Measurements from ENCODE around the gene UBL3.

Gene UBL3

DNA sequence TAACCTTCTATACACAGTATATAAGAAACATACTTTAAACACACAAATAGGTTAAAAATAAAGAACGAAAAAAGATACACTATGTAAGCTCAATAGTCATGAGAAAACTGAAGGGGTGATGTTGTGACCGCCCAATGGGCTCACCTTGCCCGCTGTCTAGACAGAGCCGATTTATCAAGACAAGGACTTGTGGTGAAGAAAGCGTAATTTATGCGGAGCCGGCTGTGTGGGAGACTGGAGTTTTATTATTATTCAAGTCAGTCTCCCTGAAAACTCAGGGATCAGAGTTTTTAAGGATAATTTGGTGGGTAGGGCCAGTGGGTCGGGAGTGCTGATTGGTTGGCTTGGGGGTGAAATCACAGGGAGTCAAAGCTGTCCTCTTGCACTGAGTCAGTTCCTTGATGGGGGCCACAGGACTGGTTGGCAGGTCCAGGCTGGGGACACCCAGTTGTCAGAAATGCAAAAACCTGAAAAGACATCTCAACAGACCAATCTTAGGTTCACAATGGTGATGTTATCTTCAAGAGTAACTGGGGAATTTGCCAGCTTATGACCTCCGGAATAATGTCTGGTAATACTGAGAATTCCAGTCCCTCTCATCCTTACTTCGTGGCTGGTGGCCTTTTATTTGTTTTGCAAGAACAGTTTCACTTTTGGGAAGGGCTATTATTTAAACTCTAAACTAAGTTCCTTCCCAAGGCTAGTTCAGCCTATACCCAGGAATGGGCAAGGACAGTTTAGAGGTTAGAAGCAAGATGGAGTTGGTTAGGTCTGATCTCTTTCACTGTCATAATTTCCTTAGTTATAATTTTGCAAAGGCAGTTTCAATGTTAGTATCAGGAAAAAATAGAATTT, 96.6 kb downstream of the UBL3 start:
- no peak for DNase-seq (ENCODE audit: low spot score)
- no peak for TF ChIP-seq CTCF (IDR thresholded peaks at IDR 0.05; ENCODE audit: extremely low read depth, insufficient read depth, missing control alignments)
- in situ Hi-C loops (cut with MboI; ENCODE audit: low pct_unique_long_range_greater_than_20kb, low sequenced_read_pairs, unreplicated experiment): no loop called here

DNA sequence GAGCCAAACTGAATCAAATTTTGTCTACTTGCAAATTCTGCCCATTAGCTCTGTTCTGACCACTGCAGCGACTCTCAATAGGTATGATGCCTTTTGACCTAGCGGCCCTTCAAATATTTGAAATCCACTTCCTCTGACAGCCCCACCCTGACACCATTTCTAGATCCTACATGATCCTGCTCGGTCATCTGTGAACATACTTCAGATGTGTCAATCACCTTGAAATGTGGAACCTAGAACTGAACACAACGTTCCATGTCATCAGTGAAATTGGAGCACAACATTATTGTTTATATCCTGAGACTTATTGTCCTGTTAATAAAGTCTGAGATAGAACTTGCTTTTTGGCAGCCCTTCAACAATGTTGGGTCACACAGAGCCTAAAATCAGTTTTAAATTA, 98.2 kb downstream of the UBL3 start:
- no peak for DNase-seq (ENCODE audit: low spot score)
- TF ChIP-seq CTCF (IDR thresholded peaks at IDR 0.05; ENCODE audit: extremely low read depth, insufficient read depth, missing control alignments): no peak
- in situ Hi-C loops (cut with MboI; ENCODE audit: low pct_unique_long_range_greater_than_20kb, low sequenced_read_pairs, unreplicated experiment): no loop called here

- no peak for DNase-seq (ENCODE audit: low spot score)
- in situ Hi-C loops (cut with MboI; ENCODE audit: low pct_unique_long_range_greater_than_20kb, low sequenced_read_pairs, unreplicated experiment): no loop called here
- TF ChIP-seq CTCF (IDR thresholded peaks at IDR 0.05; ENCODE audit: extremely low read depth, insufficient read depth, missing control alignments): no peak
Observed at GRCh38 chr13:29750183-29750530, 100.3 kb downstream of the UBL3 start.

- in situ Hi-C loops (cut with MboI; ENCODE audit: low pct_unique_long_range_greater_than_20kb, low sequenced_read_pairs, unreplicated experiment): no loop called here
- TF ChIP-seq CTCF (IDR thresholded peaks at IDR 0.05; ENCODE audit: extremely low read depth, insufficient read depth, missing control alignments): no peak
- DNase-seq (ENCODE audit: low spot score): no peak
Observed at GRCh38 chr13:29749401-29750182, 100.8 kb downstream of the UBL3 start.

GRCh38 chr13:29748097-29748496, 102.3 kb downstream of the UBL3 start:
- in situ Hi-C loops (cut with MboI; ENCODE audit: low pct_unique_long_range_greater_than_20kb, low sequenced_read_pairs, unreplicated experiment): no loop called here
- DNase-seq (ENCODE audit: low spot score): no peak
- TF ChIP-seq CTCF (IDR thresholded peaks at IDR 0.05; ENCODE audit: extremely low read depth, insufficient read depth, missing control alignments): no peak

GRCh38 chr13:29746148-29746677, 104.2 kb downstream of the UBL3 start:
- no peak for DNase-seq (ENCODE audit: low spot score)
- no peak for TF ChIP-seq CTCF (IDR thresholded peaks at IDR 0.05; ENCODE audit: extremely low read depth, insufficient read depth, missing control alignments)
- in situ Hi-C loops (cut with MboI; ENCODE audit: low pct_unique_long_range_greater_than_20kb, low sequenced_read_pairs, unreplicated experiment): no loop called here
